Liver (tissue), 3 donors: ENCODE data around the gene TMEM178A.

Experiments
- CTCF ChIP-seq: fragments of 150-350 bp; IDR thresholded peaks from 2 replicates; pipeline ENCODE4 v1.5.1; 2017; ENCODE audit warnings: improper control_type of control experiment, low read depth, low read length; ENCODE audit not compliant: missing input control
- JUND ChIP-seq, 2 donors: IDR thresholded peaks; 2 replicates each; pipeline ENCODE4 v1.6.1; 2016; ENCODE audit warnings: antibody characterized with exemption in 2 of 2
- MAX ChIP-seq: IDR thresholded peaks from 2 replicates; pipeline ENCODE4 v1.6.1; 2016; ENCODE audit warnings: antibody characterized with exemption
- NR2F2 ChIP-seq: IDR thresholded peaks from 2 replicates; pipeline ENCODE4 v1.6.1; 2016; ENCODE audit warnings: antibody characterized with exemption
- RAD21 ChIP-seq, 2 donors: IDR thresholded peaks; 2 replicates each; pipeline ENCODE4 v1.6.1; 2016; ENCODE audit warnings: antibody characterized with exemption in 2 of 2, mild to moderate bottlenecking in 2 of 2
- REST ChIP-seq: IDR thresholded peaks from 2 replicates; pipeline ENCODE4 v1.6.1; 2016; ENCODE audit warnings: antibody characterized with exemption, mild to moderate bottlenecking
- RXRA ChIP-seq, 2 donors: IDR thresholded peaks; 2 replicates each; pipeline ENCODE4 v1.6.1; 2017 to 2018; ENCODE audit warnings: antibody characterized with exemption in 2 of 2, mild to moderate bottlenecking in 1 of 2
- SP1 ChIP-seq: IDR thresholded peaks from 2 replicates; pipeline ENCODE4 v1.6.1; 2018; ENCODE audit warnings: antibody characterized with exemption, mild to moderate bottlenecking
- YY1 ChIP-seq: IDR thresholded peaks from 2 replicates; pipeline ENCODE4 v1.6.1; 2016; ENCODE audit warnings: antibody characterized with exemption, mild to moderate bottlenecking
- ZBTB33 ChIP-seq: IDR thresholded peaks from 2 replicates; pipeline ENCODE4 v1.6.1; 2016; ENCODE audit warnings: antibody characterized with exemption
- donor health status: healthy.
- donor health status: healthy.

- TF ChIP-seq CTCF (no peak), MAX (no peak), JUND (IDR thresholded peaks at IDR 0.05) (no peak), SP1 (no peak), RAD21 (IDR thresholded peaks at IDR 0.05) (no peak), REST (no peak), ZBTB33 (no peak), RXRA (IDR thresholded peaks at IDR 0.05) (no peak), YY1 (no peak), NR2F2 (no peak)
Measured at GRCh38 chr2:39725401-39725800, 59.7 kb downstream of the TMEM178A start.
